ENCODE results near the gene MNS1.

- no peak for TF ChIP-seq POLR2AphosphoS5 (IDR thresholded peaks at IDR 0.05; ENCODE audit: low read depth, low read length)
- no peak for TF ChIP-seq REST (IDR thresholded peaks at IDR 0.05; ENCODE audit: insufficient read depth in 1 of 2, low read depth in 2 of 2, low read length in 2 of 2)
- TF ChIP-seq TAF1 (IDR thresholded peaks at IDR 0.05; ENCODE audit: borderline replicate concordance, insufficient read depth, low read length): no peak
- no peak for TF ChIP-seq SIN3A (IDR thresholded peaks at IDR 0.05; ENCODE audit: borderline replicate concordance, insufficient read depth, low read length)
- no peak for TF ChIP-seq FOXP2 (optimal IDR thresholded peaks at IDR 0.05; ENCODE audit: borderline replicate concordance, extremely low read depth, extremely low read length, insufficient read depth)
Observed at GRCh38 chr15:56460947-56461346, 4.0 kb downstream of the MNS1 start.

All from PFSK-1 (cell line).